Renal pelvis (tissue), 4 donors: ENCODE results near the gene WNT7A. TPM values are rescaled to one million over a fixed set of nuclear protein-coding genes. Genes with fewer than 3 reads are reported as not detected.

Experiments
- DNase-seq: peaks from one replicate; pipeline ENCODE4 v3.0.0-alpha.2; 2013
- polyA plus RNA-seq, 3 donors: library from polyadenylated mRNA; unstranded; fragments of 120-200 nt; gene quantifications; one replicate each; pipeline ENCODE4 v1.2.1, GENCODE V29; 2013; ENCODE audit not compliant: insufficient read length in 3 of 3

The WNT7A gene
- polyA plus RNA-seq, 3 donors = 0.07 TPM; not detected in 2

DNA sequence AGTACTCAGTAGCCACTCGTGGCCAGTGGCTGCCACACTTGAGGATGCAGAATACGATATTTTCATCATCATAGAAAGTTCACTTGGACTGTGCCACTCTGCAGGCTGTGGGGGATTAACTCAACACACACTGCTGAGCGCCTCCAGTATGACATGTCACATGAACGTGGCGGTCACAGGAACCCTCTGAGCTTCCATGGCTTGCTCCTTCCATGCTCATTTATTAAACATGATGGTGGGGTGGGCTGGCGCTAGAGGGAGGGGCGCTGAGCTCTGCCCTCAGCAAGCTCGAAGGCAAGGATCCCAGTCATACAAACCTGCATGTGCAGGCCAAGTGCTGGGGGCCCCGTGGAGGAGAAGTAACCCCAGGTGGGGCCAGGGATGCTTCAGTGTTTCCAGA lies 85.5 kb downstream of the WNT7A start:
- DNase-seq = no peak

DNA sequence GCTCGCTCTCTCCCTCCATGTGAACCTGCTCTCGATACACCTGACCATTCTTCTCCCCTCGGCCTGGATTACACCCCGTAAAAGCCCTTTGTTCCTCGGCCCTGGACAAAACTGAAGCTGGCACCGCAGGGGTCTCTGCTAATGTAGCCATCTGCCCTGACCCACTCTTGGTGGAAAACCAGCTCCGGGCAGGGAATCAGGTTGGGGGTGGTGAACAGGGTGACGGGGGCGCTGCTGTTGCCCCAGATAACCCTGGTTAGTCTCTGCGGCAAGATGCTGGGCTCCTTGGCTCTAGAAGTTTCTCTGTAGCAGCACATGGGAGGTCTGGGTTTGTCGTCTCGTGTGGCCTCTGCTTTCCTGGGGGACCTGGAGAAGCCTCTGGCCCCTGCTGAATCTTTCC lies 86.4 kb downstream of the WNT7A start:
- no peak for DNase-seq

DNA sequence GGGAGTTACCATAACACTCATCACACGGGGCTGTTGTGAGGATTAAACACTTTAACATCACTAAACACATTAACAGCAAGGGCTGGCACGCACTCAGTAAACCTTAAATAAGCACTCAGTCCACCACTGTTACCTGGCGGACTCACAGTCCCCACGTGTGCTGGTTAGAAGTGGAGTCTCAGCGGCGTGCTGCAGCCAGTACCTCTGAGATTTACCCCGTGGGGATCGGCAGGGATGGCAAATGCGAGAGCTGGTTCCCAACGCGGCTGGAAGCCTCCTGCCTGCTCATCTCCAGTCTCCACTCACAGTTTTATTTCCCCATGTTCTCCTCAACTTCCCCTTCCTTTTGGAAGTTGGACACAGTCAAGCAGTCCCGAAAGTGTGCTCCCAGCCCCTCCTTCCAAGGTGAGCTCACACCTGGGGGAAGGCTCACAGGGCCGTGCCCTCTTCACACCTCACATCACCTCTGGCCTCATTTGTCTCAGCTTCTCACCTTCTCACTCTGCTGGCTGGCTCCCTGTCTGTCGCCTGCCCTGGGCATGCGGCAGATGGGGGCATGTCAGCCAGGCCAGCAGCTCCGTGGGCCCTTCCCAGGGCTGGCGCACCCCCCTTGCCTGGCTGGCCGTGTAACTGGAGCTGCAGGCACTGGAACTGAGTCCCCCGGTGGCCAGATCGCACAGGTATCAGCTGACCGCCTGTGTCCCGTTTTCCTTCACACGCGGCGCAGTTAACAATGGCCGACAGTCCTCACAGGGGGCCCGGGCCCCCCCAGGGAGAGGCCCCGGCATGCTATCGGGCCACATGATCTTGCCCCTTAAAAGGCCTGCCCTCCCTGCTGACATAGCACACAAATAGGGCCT lies 87.1 kb downstream of the WNT7A start:
- peak; percentile 10 for DNase-seq

DNA sequence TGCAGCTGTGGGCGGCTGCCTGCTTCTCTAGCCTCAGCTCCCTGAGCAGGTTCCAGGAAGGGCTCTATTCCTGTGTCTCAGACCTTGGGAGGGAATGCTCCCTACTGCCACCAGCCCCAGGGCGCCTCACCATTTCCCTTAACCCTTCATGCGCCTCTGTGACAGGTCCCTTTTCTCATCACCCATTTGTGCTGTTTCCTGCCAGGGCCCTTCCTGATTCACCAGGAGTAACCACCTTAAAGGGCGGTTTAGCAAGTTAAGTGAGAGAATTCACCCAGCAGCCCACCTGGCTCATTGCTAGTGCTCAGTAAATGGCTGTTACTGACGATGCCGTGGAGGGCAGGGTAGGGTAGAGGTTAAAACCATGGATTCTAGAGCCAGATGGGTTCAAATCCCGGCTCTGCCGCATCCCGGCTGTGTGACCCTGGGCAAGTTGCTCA lies 87.8 kb downstream of the WNT7A start:
- DNase-seq = no peak

DNA sequence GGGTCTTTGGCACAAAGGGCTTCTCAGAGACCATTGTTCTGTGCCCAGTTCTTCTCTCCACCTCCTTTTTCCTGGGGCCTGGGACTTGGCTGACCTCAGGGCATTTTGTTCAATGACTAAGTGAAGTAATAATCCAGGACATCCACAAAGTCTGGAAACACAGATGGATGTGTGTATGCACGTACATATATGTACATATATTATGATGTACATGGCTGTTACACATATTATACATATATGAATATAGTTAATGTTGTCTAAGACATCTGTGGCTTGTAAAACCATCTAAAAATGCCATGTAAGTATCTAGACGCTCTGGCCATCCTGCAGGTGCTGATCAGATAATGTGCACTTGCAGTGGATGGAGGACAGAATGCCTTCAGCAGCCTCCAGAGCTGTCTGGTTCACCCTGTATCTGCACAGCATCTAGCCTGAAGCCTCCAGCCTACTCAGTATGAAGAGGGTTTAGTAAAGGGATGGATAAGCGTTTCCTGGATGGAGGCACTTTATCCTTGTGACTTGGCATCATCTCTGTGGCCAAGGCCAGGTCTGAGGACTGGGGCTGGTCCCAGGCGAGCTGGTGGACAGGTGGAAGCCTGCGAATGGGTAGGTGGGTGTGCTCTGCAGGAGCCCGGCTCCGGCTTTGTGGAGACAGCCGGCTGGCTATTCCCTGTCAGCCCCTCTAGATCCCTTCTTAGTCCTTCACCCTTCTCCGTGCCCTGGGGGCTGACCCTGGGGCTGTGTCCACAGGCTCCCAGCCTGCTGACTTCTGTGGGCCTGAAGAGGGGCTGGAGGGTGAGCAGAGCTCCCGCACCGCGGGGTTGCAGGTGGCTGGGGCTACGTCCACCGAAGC lies 88.4 kb downstream of the WNT7A start:
- DNase-seq = no peak

DNA sequence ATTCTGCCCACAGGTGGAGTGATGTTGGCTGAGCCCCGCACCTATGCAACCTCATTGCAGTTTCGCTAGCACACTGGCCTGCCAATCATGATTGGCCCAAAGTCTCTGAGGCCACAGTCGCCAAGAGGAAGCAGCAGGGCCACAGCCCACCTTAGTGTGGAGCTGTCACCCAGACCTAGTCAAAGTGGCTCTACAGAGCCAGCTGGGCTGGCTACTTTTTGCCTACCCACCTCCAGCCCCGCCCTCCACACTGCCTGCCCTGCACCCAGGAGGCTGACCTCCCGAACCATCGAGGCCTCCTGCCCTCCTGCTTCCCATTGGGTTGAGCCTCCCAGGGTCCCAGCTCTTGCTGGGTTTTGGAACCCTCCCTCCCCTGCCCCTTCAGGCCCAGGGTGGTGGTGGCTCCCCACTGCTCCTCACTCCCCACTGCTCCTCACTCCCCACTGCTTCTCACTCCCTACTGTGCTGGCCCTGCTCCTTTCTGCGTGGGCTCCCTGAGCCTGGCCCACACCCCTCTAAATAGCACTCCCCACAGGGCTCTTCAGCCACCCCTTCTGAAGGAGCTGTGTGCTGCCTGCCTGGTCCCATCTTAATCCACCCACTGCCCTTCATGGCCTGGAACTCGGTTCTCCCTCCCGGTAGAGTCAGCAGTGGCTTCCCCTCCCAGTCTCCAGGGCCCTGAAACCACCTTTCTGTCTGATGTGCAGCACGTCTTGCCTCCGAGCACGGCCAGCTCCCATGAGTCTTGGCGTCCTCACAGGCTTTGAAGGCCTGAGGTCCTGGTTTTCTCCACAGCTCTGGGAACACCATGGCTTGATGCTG lies 89.3 kb downstream of the WNT7A start:
- no peak for DNase-seq

DNA sequence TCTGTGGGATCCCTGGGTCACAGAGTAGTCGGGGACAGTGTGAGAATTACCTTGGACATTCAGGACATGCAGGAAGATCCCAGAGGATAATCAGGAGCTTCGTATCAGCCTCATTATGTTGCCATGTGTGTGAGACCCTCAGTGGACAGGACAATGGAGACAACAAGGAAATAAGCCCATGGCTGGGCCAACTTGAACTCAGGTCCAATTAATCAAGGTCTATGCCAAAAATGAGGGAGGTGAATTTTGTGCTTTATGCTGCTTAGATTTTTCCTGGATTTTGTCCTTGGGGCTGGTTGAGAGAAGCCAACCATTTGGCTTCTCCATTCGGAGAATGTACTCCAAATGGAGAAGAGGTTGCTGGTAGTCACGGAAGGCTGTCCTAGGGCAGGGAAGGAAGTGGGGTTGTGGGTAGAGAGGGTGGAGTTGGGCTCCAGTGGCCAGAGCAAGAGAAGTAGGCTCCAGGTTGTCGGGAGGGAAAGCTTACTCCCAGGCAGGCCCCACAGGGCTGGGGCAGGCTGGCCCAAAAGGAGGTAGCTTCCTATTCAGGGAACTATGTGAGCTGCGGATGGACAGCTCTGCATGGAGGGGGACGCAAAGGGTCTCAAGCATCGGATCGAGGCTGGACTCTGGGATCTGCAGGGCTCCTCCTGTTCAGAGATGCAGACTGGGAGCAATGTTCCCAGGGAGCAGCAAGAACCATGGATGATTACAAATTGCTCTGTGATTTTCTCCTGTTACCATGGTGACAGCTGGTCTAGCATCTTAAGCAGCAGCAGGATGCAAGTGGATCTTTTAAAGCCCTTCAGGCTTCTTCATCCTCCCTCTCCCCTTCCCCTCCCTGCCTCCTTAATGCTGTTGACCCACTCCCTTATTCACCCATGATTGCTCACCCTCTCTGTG lies 91.1 kb downstream of the WNT7A start:
- DNase-seq = no peak

DNA sequence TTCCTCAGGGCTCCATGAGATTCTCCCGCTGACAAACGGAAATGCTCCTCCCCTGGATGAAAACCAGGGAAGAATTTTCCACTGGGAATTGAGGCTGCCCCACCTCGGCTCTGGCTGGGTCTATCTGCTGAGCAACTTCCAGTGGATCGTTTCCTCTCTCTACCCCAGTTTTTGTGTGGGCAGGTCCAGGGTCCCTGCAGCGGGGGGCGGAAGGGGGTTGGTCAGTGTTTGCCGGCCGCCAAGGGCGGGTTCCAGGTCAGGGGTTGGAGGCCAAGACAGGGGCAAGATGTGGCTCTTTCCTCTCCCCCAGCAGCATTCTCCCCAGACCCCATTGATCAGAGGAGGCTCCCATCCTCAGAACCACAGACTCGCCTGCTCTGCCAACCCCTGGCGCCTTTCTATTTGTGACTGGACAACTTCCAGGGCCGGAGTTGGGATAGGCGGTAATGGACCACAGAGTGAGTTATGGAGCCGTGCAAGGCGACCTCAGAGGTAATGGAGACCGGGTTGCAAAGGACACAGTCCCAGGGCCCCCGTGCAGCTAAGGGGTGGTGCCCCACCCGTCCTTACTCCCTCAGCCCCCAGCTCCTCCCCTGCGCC lies 92.2 kb downstream of the WNT7A start:
- no peak for DNase-seq

DNA sequence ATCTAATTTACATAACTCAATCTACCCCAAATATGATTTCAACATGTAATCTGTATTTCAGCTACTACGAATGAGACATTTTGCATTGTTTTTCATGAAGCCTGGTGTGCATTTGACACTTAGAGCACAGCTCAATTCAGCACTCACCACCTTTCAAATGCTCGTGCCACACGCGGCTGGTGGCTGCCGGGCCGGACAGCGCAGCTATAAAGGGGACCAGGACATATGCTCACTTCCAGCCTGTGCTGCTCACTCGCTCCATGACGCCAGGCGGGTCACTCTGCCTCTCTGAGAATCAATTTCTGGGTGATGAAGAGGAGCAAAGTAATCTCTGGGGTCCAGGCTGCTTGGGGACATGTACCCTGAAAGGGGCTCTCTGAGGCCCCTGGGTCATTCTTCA lies 93.1 kb downstream of the WNT7A start:
- DNase-seq = no peak

DNA sequence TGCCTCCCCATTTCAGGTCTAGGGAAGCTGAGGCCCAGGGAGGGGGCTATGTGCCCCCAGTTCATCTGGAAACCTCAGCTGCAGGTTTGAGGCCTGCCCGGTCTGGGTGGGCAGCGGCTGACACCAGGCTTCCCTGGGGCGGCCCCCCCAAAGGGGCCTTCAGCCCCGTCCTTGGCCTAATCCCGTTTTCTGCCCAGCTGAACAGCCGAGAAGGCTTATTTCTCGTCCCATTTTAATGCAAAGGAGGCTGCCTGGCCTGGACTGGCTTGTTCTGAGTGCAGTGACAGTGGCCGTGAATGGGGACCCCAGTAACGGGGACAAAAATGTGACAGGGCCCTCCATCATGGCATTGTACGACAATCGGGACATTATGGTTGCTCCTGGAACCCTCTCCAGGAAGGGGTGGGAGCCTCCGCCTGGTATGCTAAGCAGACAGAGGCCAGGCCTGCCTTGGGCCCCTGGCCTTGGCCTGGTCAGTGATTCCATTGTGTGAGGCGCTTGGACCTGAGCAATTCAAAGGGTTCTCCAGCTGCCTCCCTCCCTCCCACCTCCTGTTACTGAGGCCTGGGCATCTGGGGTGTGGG lies 93.9 kb downstream of the WNT7A start:
- DNase-seq = no peak

DNA sequence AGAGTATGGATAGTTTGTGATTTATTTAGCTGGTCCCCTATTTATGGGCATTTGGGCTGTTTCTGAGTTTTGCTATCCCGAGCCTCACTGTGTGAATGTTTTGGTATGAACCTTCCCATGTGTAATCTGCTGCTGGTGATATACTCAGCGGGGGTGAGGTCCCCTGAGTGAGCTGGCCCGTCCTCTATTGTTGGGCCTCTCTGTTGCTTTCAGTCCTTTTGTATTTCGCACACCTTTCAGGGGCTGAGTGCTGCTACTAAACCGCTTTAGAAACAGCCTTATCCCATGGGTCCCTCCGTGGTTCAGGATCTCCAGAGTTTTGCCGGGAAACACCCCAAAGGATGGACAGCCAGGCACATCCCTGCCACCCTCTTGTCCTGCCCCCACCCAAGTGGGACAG lies 94.5 kb downstream of the WNT7A start:
- DNase-seq = no peak

DNA sequence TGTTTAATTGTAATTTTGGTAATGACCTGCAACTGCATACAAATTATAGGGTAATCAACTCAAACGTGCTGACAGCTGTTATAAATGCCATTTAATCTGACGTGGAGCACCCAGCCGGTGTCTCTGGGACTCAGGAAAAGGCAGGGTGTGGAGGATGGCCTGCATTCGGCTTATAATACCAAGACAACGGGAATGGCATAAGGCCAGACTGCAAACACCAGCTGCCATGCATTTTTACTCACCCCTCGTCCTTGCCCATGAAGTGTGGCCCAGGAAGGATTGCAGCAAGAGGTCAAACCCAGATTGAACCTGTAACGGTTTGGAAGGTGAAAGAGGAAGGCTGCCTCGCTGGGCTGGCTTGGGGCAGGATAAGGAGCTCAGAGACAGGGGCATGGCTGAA lies 96.4 kb downstream of the WNT7A start:
- DNase-seq = no peak

DNA sequence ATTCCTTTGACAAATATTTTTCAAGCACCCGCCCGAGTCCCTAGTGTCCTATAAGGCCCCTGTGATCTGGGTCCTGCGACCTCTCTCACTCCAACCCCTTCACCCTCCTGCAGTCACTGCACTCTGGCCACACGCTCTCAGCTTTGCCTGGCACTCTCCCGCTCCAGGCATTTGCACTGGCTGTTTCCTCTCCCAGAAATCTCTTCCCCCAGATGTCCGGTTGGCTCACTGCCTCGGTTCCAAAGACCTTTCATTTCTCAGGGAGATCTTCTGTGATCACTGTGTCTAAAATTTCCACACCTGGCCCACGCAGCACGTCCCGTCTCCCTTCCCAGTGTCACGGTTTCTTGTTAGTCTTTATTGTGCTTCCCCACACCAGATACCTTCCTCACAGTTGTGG lies 97.4 kb downstream of the WNT7A start:
- DNase-seq = no peak

DNA sequence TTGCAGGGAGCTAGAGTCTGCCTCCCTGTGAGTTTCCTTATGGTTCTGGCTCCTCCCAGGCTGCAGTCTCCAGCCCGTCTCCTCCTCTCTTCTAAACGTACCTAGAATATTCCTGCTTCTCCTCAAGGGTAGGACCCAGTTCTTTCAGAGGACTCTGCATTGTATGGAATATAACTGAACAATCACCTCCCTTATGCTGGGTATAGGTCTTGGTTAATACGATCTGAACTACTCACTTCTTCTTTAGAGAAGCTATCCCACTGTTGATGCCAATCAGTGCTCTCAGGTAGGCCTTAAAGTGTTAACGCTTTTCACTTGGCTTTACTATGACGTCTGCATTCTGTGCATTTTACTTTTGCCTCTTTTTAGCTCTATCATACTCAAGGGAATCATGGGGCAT lies 98.5 kb downstream of the WNT7A start:
- no peak for DNase-seq

DNA sequence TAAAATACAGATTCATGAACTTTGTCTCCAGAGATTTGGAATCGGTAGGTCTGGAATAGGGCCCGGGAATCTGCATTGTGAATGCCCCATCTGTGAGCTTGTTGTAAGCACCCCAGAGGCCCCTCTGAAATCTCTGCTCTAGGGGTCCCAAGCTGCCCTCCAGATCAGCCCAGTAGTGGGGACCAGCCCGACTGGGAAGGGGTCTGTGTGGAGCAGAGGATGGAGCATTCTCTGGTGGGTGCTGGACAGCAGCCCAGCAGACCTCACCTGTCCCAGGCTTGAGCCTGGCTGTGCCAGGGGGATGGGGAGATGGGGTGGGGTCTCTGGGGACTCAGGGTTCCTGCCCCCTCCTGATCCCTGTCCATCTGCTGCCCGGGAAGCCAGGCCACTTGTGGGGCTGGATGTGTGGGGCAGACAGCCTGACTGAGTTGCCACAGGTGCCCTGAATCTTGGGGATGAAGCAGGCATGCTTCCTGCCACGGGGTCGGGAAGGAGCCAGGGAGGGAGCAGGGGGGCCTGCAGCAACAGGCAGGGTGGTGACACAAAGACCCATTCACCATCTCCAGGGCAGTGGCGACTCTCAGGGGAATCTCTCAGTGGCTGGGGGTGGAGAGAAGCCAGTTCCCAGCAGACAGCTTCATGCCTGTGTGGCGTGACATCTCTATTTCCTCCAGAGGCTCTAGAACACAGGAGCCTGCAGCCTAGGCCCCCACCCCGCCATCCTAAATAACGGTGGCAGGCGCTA lies 99.3 kb downstream of the WNT7A start:
- no peak for DNase-seq

DNA sequence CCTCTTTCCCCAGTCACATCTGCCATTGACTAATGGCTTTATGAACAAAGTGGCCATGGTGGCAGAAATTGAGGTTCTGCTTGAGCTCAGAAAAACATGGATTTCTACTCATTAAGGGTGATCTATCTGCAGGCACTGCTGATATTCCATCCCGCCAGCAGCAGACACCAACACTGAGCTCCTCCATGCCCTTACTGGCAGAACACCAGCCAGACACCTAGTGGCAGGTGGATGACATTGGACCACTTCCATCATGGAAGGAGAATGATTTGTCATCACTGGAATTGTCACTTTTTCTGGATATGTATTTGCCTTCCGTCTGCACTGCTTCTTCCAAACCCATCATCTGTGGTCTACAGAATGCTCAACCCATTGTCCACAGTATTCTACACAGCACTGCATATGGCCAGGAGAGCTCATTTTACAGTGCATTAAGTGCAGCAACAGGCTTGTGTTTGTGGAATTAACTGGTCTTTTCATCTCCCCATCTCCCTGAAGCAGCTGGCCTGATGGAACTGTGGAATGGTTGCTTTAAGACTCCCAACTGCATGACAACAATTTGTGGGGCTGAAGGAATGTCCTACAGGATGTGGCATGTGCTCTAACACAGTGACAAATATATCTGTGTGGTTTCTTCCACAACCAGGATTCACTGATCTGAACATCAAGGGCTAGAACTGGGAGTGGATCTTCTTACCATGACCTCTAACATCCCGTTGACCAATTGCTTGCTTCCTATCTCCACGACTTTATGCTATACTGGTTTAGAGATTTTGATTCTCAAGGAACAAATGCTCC lies 103.4 kb downstream of the WNT7A start:
- DNase-seq = no peak

DNA sequence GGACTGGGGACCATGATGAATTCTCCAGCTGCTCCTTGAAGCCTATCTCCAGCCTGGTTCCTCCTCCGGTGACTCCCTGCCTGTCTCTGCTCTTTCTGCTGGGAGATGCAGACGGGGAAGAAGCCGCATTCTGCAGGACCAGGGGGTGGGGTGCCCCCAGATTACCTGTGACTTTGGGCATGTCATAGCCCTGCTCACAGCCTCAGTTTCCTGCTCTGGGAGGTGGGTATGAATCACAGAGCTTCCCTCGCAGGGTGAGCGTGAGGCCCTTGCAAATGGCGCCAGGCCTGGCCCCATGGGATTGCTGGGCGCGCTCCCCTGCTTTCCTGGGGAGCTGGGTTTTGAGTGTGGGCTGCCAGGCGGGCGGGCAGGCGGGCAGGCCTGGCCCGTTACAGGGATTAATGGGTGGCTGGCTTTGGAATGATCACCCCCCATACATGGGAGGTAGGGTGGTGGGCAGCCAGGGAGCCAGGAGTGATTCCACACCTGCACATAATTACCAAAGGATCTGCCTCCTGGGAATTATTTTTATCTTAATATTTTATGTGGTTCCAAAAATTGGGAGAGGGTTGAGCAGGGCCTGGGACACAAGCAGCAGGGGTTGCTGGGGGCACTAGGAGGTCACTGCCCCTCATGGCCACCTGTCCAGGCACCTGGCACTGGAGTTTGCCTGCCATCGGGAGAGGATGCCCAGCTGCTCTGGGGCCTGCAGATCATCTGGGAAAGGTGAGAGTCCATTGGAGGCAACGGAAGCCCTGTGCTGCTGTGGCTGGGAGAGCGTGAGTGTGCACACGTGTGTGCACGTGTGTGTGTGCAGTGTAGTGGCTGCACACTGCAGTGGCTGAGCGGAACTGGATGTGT lies 106.8 kb downstream of the WNT7A start:
- no peak for DNase-seq

DNA sequence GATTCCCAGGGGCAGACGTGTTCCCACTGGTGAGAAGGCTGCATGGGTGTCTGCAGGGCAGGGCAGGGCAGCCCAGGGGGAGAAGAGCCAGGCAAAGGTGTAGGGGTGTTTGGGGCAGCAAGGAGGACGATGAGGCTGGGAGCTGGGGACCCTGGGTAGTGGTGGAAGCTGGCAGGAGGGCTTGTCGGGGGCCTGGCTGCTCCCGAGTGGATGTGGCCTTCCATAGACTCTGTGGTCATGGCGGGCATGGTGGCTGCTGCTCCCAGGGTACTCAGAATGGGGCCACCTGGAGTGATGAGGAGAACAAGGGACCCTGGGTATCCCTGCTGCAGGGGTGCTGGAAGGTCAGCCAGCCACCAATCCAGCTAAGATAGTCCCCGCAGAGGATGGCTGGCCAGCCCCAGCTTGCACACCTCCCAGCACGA lies 107.5 kb downstream of the WNT7A start:
- DNase-seq = no peak
